Measurements from ENCODE around the gene DOCK1.

- TF ChIP-seq CTCF (conservative IDR thresholded peaks at IDR 0.05; ENCODE audit: low read length) (no peak), EZH2phosphoT487 (IDR thresholded peaks at IDR 0.05; ENCODE audit: borderline replicate concordance) (no peak)
These were observed 493.1 kb downstream of the DOCK1 start for GRCh38 chr10:127398140-127398970.
